DOHH2 (cell line): ENCODE results near the gene LLGL1.
A peak's percentile ranks its signal among the peaks of the same experiment; 100 is the strongest.

Experiments
- H3F3A ChIP-seq: fragments of 200-600 bp; sonication (generic), shearing (Covaris generic); 2 replicates; pipeline ENCODE4 v1.6.0; 2016; ENCODE audit warnings: antibody characterized with exemption, mild to moderate bottlenecking; ENCODE audit not compliant: control insufficient read depth, insufficient read depth
- H3K27ac ChIP-seq: fragments of 200-600 bp; sonication (generic); 2 replicates; pipeline ENCODE4 v1.5.1; 2014; ENCODE audit warnings: low read depth, mild to moderate bottlenecking, low read length, moderate library complexity
- H3K27me3 ChIP-seq: fragments of 200-600 bp; sonication (generic); 2 replicates; pipeline ENCODE4 v1.6.1; 2014; ENCODE audit warnings: mild to moderate bottlenecking, low read length, mixed read lengths; ENCODE audit not compliant: control insufficient read depth
- H3K36me3 ChIP-seq: fragments of 200-600 bp; sonication (generic); 2 replicates; pipeline ENCODE4 v1.6.1; 2014; ENCODE audit warnings: mild to moderate bottlenecking, low read length, moderate library complexity, mixed read lengths; ENCODE audit not compliant: control insufficient read depth
- H3K4me1 ChIP-seq: fragments of 200-600 bp; sonication (generic); 2 replicates; pipeline ENCODE4 v1.6.1; 2014; ENCODE audit warnings: mild to moderate bottlenecking, low read length, mixed read lengths; ENCODE audit not compliant: control insufficient read depth
- H3K4me2 ChIP-seq: fragments of 200-600 bp; sonication (generic); 2 replicates; pipeline ENCODE4 v1.6.0; 2014; ENCODE audit warnings: mild to moderate bottlenecking, low read length, moderate library complexity
- H3K4me3 ChIP-seq: fragments of 200-600 bp; sonication (generic); 2 replicates; pipeline ENCODE4 v1.5.1; 2014; ENCODE audit warnings: mild to moderate bottlenecking, low read length, mixed read lengths
- H3K79me2 ChIP-seq: fragments of 200-600 bp; sonication (generic); 2 replicates; pipeline ENCODE4 v1.6.1; 2014; ENCODE audit warnings: mild to moderate bottlenecking, low read length, mixed read lengths; ENCODE audit not compliant: control insufficient read depth
- H3K9me2 ChIP-seq: fragments of 200-600 bp; sonication (generic); replicated peaks from 2 replicates; pipeline ENCODE4 v1.6.1; 2014; ENCODE audit warnings: mild to moderate bottlenecking, low read length, mixed read lengths; ENCODE audit not compliant: control insufficient read depth
- H3K9me3 ChIP-seq: fragments of 200-600 bp; sonication (generic); 2 replicates; pipeline ENCODE4 v1.6.1; 2014; ENCODE audit warnings: antibody characterized with exemption, low read length, mixed read lengths; ENCODE audit not compliant: control insufficient read depth, insufficient read depth
- H4K20me1 ChIP-seq: fragments of 200-600 bp; sonication (generic); 2 replicates; pipeline ENCODE4 v1.6.0; 2014; ENCODE audit warnings: low read depth, mild to moderate bottlenecking, antibody characterized with exemption, low read length, moderate library complexity; ENCODE audit not compliant: control insufficient read depth, insufficient read depth
- CTCF ChIP-seq: fragments of 200-600 bp; sonication (generic); IDR thresholded peaks from one replicate; pipeline ENCODE4 v1.5.1; 2014; ENCODE audit warnings: antibody characterized with exemption, mild to moderate bottlenecking, low read depth, low read length; ENCODE audit not compliant: poor library complexity, severe bottlenecking
- EZH2phosphoT487 ChIP-seq: fragments of 200-600 bp; sonication (generic); IDR thresholded peaks from 2 replicates; pipeline ENCODE4 v1.6.1; 2017; ENCODE audit warnings: borderline replicate concordance, mild to moderate bottlenecking, antibody characterized with exemption, low read length, moderate library complexity, mixed read lengths

LLGL1 gene

GRCh38 chr17:18224387-18225120 is 881 bp upstream of the LLGL1 start:
- Histone ChIP-seq H3K9me2 (no peaks in the 10 kb centered on the region), H3K27ac (no peak overlapping the region), H3K27me3 (no peaks in the 10 kb centered on the region), H3F3A (no peaks in the 10 kb centered on the region), H3K4me1 (peaks cover 14% of the 10 kb centered on the region), H3K79me2 (peaks cover 8% of the 10 kb centered on the region), H3K36me3 (no peaks in the 10 kb centered on the region), H3K9me3 (no peaks in the 10 kb centered on the region), H4K20me1 (no peaks in the 10 kb centered on the region), H3K4me2 (peak overlapping the region; percentile 66), H3K4me3 (peak overlapping the region; percentile 63)
- TF ChIP-seq EZH2phosphoT487 (no peak), CTCF (no peak)

- Histone ChIP-seq H3K27ac (no peak overlapping the region), H3F3A (no peaks in the 10 kb centered on the region), H3K9me3 (no peaks in the 10 kb centered on the region), H3K36me3 (no peaks in the 10 kb centered on the region), H3K4me1 (peaks cover 14% of the 10 kb centered on the region), H3K4me3 (peak overlapping the region; percentile 80), H3K9me2 (no peaks in the 10 kb centered on the region), H4K20me1 (no peaks in the 10 kb centered on the region), H3K79me2 (peaks cover 8% of the 10 kb centered on the region), H3K27me3 (no peaks in the 10 kb centered on the region), H3K4me2 (peak overlapping the region; percentile 77)
- TF ChIP-seq EZH2phosphoT487 (no peak), CTCF (no peak)
Measured at GRCh38 chr17:18225642-18226283, 328 bp downstream of the LLGL1 start.

- Histone ChIP-seq H3K27me3 (no peaks in the 10 kb centered on the region), H3K4me3 (peak overlapping the region; percentile 80), H3F3A (no peaks in the 10 kb centered on the region), H3K4me2 (peak overlapping the region; percentile 77), H3K9me2 (no peaks in the 10 kb centered on the region), H4K20me1 (no peaks in the 10 kb centered on the region), H3K36me3 (no peaks in the 10 kb centered on the region), H3K9me3 (no peaks in the 10 kb centered on the region), H3K79me2 (peaks cover 8% of the 10 kb centered on the region), H3K4me1 (peaks cover 14% of the 10 kb centered on the region), H3K27ac (no peak overlapping the region)
- TF ChIP-seq CTCF, result no peak
- no peak for TF ChIP-seq EZH2phosphoT487
Measured at GRCh38 chr17:18226284-18226945, 980 bp downstream of the LLGL1 start.
